Gastroesophageal sphincter (tissue), 3 donors: ENCODE measurements around the gene JPT2.

ENCODE experiments used
- EP300 ChIP-seq: sonication (generic); formaldehyde crosslinking; IDR thresholded peaks from one replicate; pipeline ENCODE4 v1.6.1; 2017; ENCODE audit warnings: antibody characterized with exemption, mild to moderate bottlenecking
- POLR2A ChIP-seq, 2 donors: fragments of 450-650 bp; IDR thresholded peaks; one replicate each; pipeline ENCODE4 v1.6.1; 2017; ENCODE audit warnings: antibody characterized with exemption in 2 of 2, mild to moderate bottlenecking in 2 of 2, moderate library complexity in 1 of 2
- POLR2AphosphoS5 ChIP-seq: sonication (generic); formaldehyde crosslinking; IDR thresholded peaks from one replicate; pipeline ENCODE4 v1.6.1; 2017; ENCODE audit warnings: antibody characterized with exemption
- TF ChIP-seq, protein P1 (sequence below), 4 experiments: fragments of 200-600 bp in 2 of 4; fragments of 450-650 bp in 2 of 4; sonication (generic) in 1 of 4; IDR thresholded peaks; one replicate each; pipeline ENCODE4 v1.5.1; 2017 to 2019; ENCODE audit warnings: antibody characterized with exemption in 4 of 4, mild to moderate bottlenecking in 2 of 4, moderate library complexity in 2 of 4

DNA sequence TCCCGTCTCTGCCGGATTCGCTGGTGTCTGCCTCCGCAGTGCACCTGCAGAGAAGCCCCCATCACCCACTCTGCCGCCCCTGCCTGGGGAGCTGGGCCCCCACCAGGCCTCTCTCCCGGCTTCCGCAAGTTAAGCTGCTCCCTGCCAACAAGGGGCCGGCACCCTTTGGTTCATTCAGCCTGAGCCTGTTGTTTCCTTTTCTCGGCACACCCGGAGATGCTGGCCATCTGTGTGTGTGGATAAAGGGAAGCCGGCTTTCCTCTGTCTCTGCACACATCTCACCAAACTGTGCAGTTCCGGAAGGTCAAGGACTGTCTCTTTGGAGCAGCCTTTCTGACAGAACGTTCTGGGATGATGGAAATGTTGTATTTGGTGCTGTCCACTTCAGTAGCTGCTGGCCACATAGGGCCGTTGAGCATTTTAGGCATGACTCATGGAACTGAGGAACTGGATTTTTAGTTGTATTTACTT is 34.7 kb downstream of the JPT2 start:
- TF ChIP-seq, protein P1, sequence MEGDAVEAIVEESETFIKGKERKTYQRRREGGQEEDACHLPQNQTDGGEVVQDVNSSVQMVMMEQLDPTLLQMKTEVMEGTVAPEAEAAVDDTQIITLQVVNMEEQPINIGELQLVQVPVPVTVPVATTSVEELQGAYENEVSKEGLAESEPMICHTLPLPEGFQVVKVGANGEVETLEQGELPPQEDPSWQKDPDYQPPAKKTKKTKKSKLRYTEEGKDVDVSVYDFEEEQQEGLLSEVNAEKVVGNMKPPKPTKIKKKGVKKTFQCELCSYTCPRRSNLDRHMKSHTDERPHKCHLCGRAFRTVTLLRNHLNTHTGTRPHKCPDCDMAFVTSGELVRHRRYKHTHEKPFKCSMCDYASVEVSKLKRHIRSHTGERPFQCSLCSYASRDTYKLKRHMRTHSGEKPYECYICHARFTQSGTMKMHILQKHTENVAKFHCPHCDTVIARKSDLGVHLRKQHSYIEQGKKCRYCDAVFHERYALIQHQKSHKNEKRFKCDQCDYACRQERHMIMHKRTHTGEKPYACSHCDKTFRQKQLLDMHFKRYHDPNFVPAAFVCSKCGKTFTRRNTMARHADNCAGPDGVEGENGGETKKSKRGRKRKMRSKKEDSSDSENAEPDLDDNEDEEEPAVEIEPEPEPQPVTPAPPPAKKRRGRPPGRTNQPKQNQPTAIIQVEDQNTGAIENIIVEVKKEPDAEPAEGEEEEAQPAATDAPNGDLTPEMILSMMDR (IDR thresholded peaks at IDR 0.05), result no peak
- TF ChIP-seq POLR2AphosphoS5 (no peak), POLR2A (IDR thresholded peaks at IDR 0.05) (no peak), EP300 (no peak)
